ENCODE data around the gene OR5C1. TPM values are rescaled to one million over a fixed set of nuclear protein-coding genes. Genes with fewer than 3 reads are reported as not detected.

OR5C1 gene
- total RNA-seq, 2 experiments from 2014 or later = not detected

- no peak overlapping the region for H2AFZ ChIP-seq (ENCODE audit: low read length)
- no peaks in the 10 kb centered on the region for H4K20me1 ChIP-seq (ENCODE audit: insufficient read depth, low read length)
- no peak overlapping the region for H3K4me2 ChIP-seq (ENCODE audit: low read length)
- no peaks in the 10 kb centered on the region for H3K9me2 ChIP-seq (ENCODE audit: insufficient read depth, low read length)
- H3K4me3 ChIP-seq (ENCODE audit: low read depth, low read length, poor library complexity, severe bottlenecking) = no peak overlapping the region
- CTCF ChIA-PET (ENCODE audit: unreplicated experiment) = no interaction called here
- intact Hi-C loops (cut with micrococcal nuclease; ENCODE audit: unreplicated experiment) = loop anchor here (5.0 kb wide), 1 partner anchor 160 kb away; no protein-coding TSS in a partner anchor
- H3K27ac ChIP-seq (ENCODE audit: low read depth, low read length, poor library complexity, severe bottlenecking) = no peak overlapping the region
- H3K4me1 ChIP-seq (ENCODE audit: insufficient read depth, low read length, poor library complexity, severe bottlenecking) = peaks cover 19% of the 10 kb centered on the region
- no peaks in the 10 kb centered on the region for H3K9me3 ChIP-seq (ENCODE audit: low read length)
- H3K79me2 ChIP-seq (ENCODE audit: insufficient read depth, low read depth, low read length) = peaks cover 9% of the 10 kb centered on the region
- TF ChIP-seq EZH2phosphoT487 (IDR thresholded peaks at IDR 0.05; ENCODE audit: borderline replicate concordance, low read depth, low read length) (no peak), CTCF (conservative IDR thresholded peaks at IDR 0.05; ENCODE audit: low read length) (no peak)
- POLR2A ChIA-PET = interaction anchor here (0.6 to 0.7 kb wide), 2 partner anchors 163 to 1286 kb away, joined by 3 to 4 read pairs; no protein-coding TSS in a partner anchor
- BruUV-seq (replicated peaks) = no TSS peak
- no peaks in the 10 kb centered on the region for H3K36me3 ChIP-seq (ENCODE audit: insufficient read depth, low read length)
- no peak for DNase-seq (ENCODE audit: low spot score)
Observed at GRCh38 chr9:122832194-122832593, 43.5 kb downstream of the OR5C1 start.

- Histone ChIP-seq H3K9me3 (ENCODE audit: low read length) (no peaks in the 10 kb centered on the region), H2AFZ (ENCODE audit: low read length) (peak overlapping the region; percentile 95), H3K27ac (ENCODE audit: low read depth, low read length, poor library complexity, severe bottlenecking) (no peak overlapping the region), H3K79me2 (ENCODE audit: insufficient read depth, low read depth, low read length) (no peaks in the 10 kb centered on the region), H3K4me2 (ENCODE audit: low read length) (peak overlapping the region; percentile 51), H3K4me1 (ENCODE audit: insufficient read depth, low read length, poor library complexity, severe bottlenecking) (peaks cover 11% of the 10 kb centered on the region), H3K4me3 (ENCODE audit: low read depth, low read length, poor library complexity, severe bottlenecking) (peak overlapping the region; percentile 38), H3K36me3 (ENCODE audit: insufficient read depth, low read length) (no peaks in the 10 kb centered on the region), H4K20me1 (ENCODE audit: insufficient read depth, low read length) (no peaks in the 10 kb centered on the region), H3K9me2 (ENCODE audit: insufficient read depth, low read length) (no peaks in the 10 kb centered on the region)
- no peak for TF ChIP-seq EZH2phosphoT487 (IDR thresholded peaks at IDR 0.05; ENCODE audit: borderline replicate concordance, low read depth, low read length)
- TF ChIP-seq CTCF (conservative IDR thresholded peaks at IDR 0.05; ENCODE audit: low read length) = peak; percentile 76
- no TSS peak for BruUV-seq (replicated peaks)
- ChIA-PET CTCF (ENCODE audit: unreplicated experiment) (interaction anchor here (0.8 to 1.4 kb wide), 2 partner anchors 75 to 154 kb away, joined by 3 read pairs; no protein-coding TSS in a partner anchor), POLR2A (interaction anchor here (0.5 to 1.6 kb wide), 6 partner anchors 10 to 625 kb away, joined by 3 to 10 read pairs (median 3); partner anchors contain the start of genes RABGAP1 and RC3H2)
- intact Hi-C loops (cut with micrococcal nuclease; ENCODE audit: unreplicated experiment) = no loop called here
- peak; percentile 47 for DNase-seq (ENCODE audit: low spot score)
Observed at GRCh38 chr9:122835313-122835731, 46.6 kb downstream of the OR5C1 start.

- Histone ChIP-seq H3K9me3 (ENCODE audit: low read length) (no peaks in the 10 kb centered on the region), H3K9me2 (ENCODE audit: insufficient read depth, low read length) (no peaks in the 10 kb centered on the region), H3K4me1 (ENCODE audit: insufficient read depth, low read length, poor library complexity, severe bottlenecking) (peaks cover 11% of the 10 kb centered on the region), H3K27ac (ENCODE audit: low read depth, low read length, poor library complexity, severe bottlenecking) (no peak overlapping the region), H3K4me3 (ENCODE audit: low read depth, low read length, poor library complexity, severe bottlenecking) (no peak overlapping the region), H4K20me1 (ENCODE audit: insufficient read depth, low read length) (no peaks in the 10 kb centered on the region), H2AFZ (ENCODE audit: low read length) (no peak overlapping the region), H3K4me2 (ENCODE audit: low read length) (no peak overlapping the region), H3K79me2 (ENCODE audit: insufficient read depth, low read depth, low read length) (no peaks in the 10 kb centered on the region), H3K36me3 (ENCODE audit: insufficient read depth, low read length) (no peaks in the 10 kb centered on the region)
- no peak for DNase-seq (ENCODE audit: low spot score)
- intact Hi-C loops (cut with micrococcal nuclease; ENCODE audit: unreplicated experiment) = no loop called here
- TF ChIP-seq CTCF (conservative IDR thresholded peaks at IDR 0.05; ENCODE audit: low read length) (no peak), EZH2phosphoT487 (IDR thresholded peaks at IDR 0.05; ENCODE audit: borderline replicate concordance, low read depth, low read length) (no peak)
- ChIA-PET CTCF (ENCODE audit: unreplicated experiment) (interaction anchor here (0.8 kb wide), 1 partner anchor 236 kb away, joined by 4 read pairs; no protein-coding TSS in a partner anchor), POLR2A (no interaction called here)
- no TSS peak for BruUV-seq (replicated peaks)
Observed at GRCh38 chr9:122837266-122837850, 48.6 kb downstream of the OR5C1 start.
